ENCODE measurements around the gene RABGGTA.

The RABGGTA gene

GRCh38 chr14:24271134-24271833, at the start of gene RABGGTA:
RABGGTA (minus strand) TSS chr14:24271597; CDS start chr14:24271115, 482 bp downstream.
- peaks cover 0 to 4% (median 0%) of the 10 kb centered on the region in 11 experiments; a peak in 1 of 22 replicates for H4K20me1 ChIP-seq
- H3K4me2 ChIP-seq = peak within 1 kb of the TSS; percentile 89 to 97 (median 94)

GRCh38 chr14:24317141-24317928, 45.9 kb upstream of the RABGGTA start:
- Histone ChIP-seq H3K4me2 (peak overlapping the region in 10 of 11 experiments; percentile 5 to 100 (median 90); a peak in 19 of 22 replicates), H3K4me3 (peak overlapping the region in 1 of 10 experiments; percentile 16; a peak in 1 of 20 replicates), H4K20me1 (no peaks in the 10 kb centered on the region), H3K27ac (peak overlapping the region in 9 of 11 experiments; percentile 21 to 94 (median 92); a peak in 15 of 22 replicates), H3K27me3 (no peaks in the 10 kb centered on the region), H3K9ac (peak overlapping the region in 3 of 11 experiments; percentile 6 to 32 (median 11); a peak in 3 of 22 replicates), H3K4me1 (peaks cover 31 to 78% (median 69%) of the 10 kb centered on the region in 10 experiments), H3K36me3 (peaks cover 9 to 44% (median 19%) of the 10 kb centered on the region in 11 experiments; a peak in 20 of 22 replicates), H3K9me3 (replicated peaks in 1 of 11) (no peaks in the 10 kb centered on the region)
- no peak for TF ChIP-seq Cebpa-rat (IDR thresholded peaks at IDR 0.05)

More at GRCh38 chr14:24271134-24271833, at the start of gene RABGGTA:
- no peaks in the 10 kb centered on the region for H3K27me3 ChIP-seq
- peaks cover 24 to 66% (median 57%) of the 10 kb centered on the region in 10 experiments for H3K4me1 ChIP-seq
- H3K9me3 ChIP-seq (replicated peaks in 1 of 11) = no peaks in the 10 kb centered on the region
- peak within 1 kb of the TSS; percentile 72 to 95 (median 82) for H3K4me3 ChIP-seq
- peaks cover 12 to 40% (median 30%) of the 10 kb centered on the region in 11 experiments; a peak in 20 of 22 replicates for H3K36me3 ChIP-seq
- no peak for TF ChIP-seq Cebpa-rat (IDR thresholded peaks at IDR 0.05)
- H3K27ac ChIP-seq = peak within 1 kb of the TSS; percentile 95 to 100 (median 98)
- peak within 1 kb of the TSS; percentile 92 to 100 (median 98) for H3K9ac ChIP-seq

- peaks cover 9 to 44% (median 19%) of the 10 kb centered on the region in 11 experiments; a peak in 20 of 22 replicates for H3K36me3 ChIP-seq
- H3K9ac ChIP-seq = peak overlapping the region in 5 of 11 experiments; percentile 6 to 57 (median 19); a peak in 6 of 22 replicates
- no peaks in the 10 kb centered on the region for H3K27me3 ChIP-seq
- no peak for TF ChIP-seq Cebpa-rat (IDR thresholded peaks at IDR 0.05)
- H3K27ac ChIP-seq = peak overlapping the region in 9 of 11 experiments; percentile 21 to 94 (median 92); a peak in 16 of 22 replicates
- no peaks in the 10 kb centered on the region for H3K9me3 ChIP-seq (replicated peaks in 1 of 11)
- H3K4me3 ChIP-seq = no peak overlapping the region; a peak in 1 of 20 replicates
- peaks cover 38 to 78% (median 74%) of the 10 kb centered on the region in 10 experiments for H3K4me1 ChIP-seq
- no peaks in the 10 kb centered on the region for H4K20me1 ChIP-seq
- peak overlapping the region in 8 of 11 experiments; percentile 43 to 100 (median 95); a peak in 17 of 22 replicates for H3K4me2 ChIP-seq
Measured at GRCh38 chr14:24316597-24316950, 45.2 kb upstream of the RABGGTA start.

GRCh38 chr14:24315807-24316596, 44.6 kb upstream of the RABGGTA start:
- no peaks in the 10 kb centered on the region for H3K9me3 ChIP-seq (replicated peaks in 1 of 11)
- H3K9ac ChIP-seq = peak overlapping the region in 7 of 11 experiments; percentile 6 to 88 (median 12); a peak in 3 of 22 replicates
- H3K4me2 ChIP-seq = peak overlapping the region in 10 of 11 experiments; percentile 85 to 100 (median 97); a peak in 17 of 22 replicates
- H3K27me3 ChIP-seq = no peaks in the 10 kb centered on the region
- H3K4me3 ChIP-seq = peak overlapping the region in 1 of 10 experiments; percentile 70; a peak in 2 of 20 replicates
- peaks cover 44 to 83% (median 80%) of the 10 kb centered on the region in 10 experiments for H3K4me1 ChIP-seq
- peaks cover 9 to 44% (median 19%) of the 10 kb centered on the region in 11 experiments; a peak in 20 of 22 replicates for H3K36me3 ChIP-seq
- TF ChIP-seq Cebpa-rat (IDR thresholded peaks at IDR 0.05) = no peak
- no peaks in the 10 kb centered on the region for H4K20me1 ChIP-seq
- peak overlapping the region in 9 of 11 experiments; percentile 21 to 94 (median 92); a peak in 17 of 22 replicates for H3K27ac ChIP-seq

GRCh38 chr14:24315243-24315806, 43.9 kb upstream of the RABGGTA start:
- H3K4me2 ChIP-seq = peak overlapping the region; percentile 85 to 100 (median 97)
- H3K9me3 ChIP-seq (replicated peaks in 1 of 11) = no peaks in the 10 kb centered on the region
- peak overlapping the region; percentile 8 to 91 (median 88); a peak in 13 of 22 replicates for H3K9ac ChIP-seq
- peaks cover 51 to 89% (median 86%) of the 10 kb centered on the region in 10 experiments for H3K4me1 ChIP-seq
- H4K20me1 ChIP-seq = peaks cover 0 to 4% (median 0%) of the 10 kb centered on the region in 11 experiments; a peak in 5 of 22 replicates
- TF ChIP-seq Cebpa-rat (IDR thresholded peaks at IDR 0.05) = no peak
- H3K36me3 ChIP-seq = peaks cover 9 to 44% (median 19%) of the 10 kb centered on the region in 11 experiments; a peak in 20 of 22 replicates
- no peaks in the 10 kb centered on the region for H3K27me3 ChIP-seq
- peak overlapping the region in 5 of 10 experiments; percentile 16 to 80 (median 71); a peak in 6 of 20 replicates for H3K4me3 ChIP-seq
- peak overlapping the region; percentile 54 to 96 (median 92); a peak in 18 of 22 replicates for H3K27ac ChIP-seq

- Histone ChIP-seq H3K9me3 (replicated peaks in 1 of 11) (no peaks in the 10 kb centered on the region), H4K20me1 (peaks cover 0 to 12% (median 5%) of the 10 kb centered on the region in 11 experiments; a peak in 7 of 22 replicates), H3K4me1 (peaks cover 58 to 96% (median 93%) of the 10 kb centered on the region in 10 experiments), H3K4me2 (peak overlapping the region; percentile 85 to 100 (median 97)), H3K4me3 (peak overlapping the region in 7 of 10 experiments; percentile 16 to 80 (median 70); a peak in 10 of 20 replicates), H3K27me3 (no peaks in the 10 kb centered on the region), H3K36me3 (peaks cover 9 to 50% (median 20%) of the 10 kb centered on the region in 11 experiments; a peak in 20 of 22 replicates), H3K9ac (peak overlapping the region; percentile 8 to 91 (median 88); a peak in 18 of 22 replicates), H3K27ac (peak overlapping the region; percentile 54 to 96 (median 92); a peak in 21 of 22 replicates)
- TF ChIP-seq Cebpa-rat (IDR thresholded peaks at IDR 0.05) = no peak
Measured at GRCh38 chr14:24314377-24315193, 43.2 kb upstream of the RABGGTA start.

- H3K27me3 ChIP-seq = no peaks in the 10 kb centered on the region
- H3K4me3 ChIP-seq = peak overlapping the region in 8 of 10 experiments; percentile 16 to 80 (median 51); a peak in 13 of 20 replicates
- H3K36me3 ChIP-seq = peaks cover 9 to 57% (median 27%) of the 10 kb centered on the region in 11 experiments; a peak in 21 of 22 replicates
- H3K4me2 ChIP-seq = peak overlapping the region; percentile 85 to 100 (median 97)
- no peak for TF ChIP-seq Cebpa-rat (IDR thresholded peaks at IDR 0.05)
- H4K20me1 ChIP-seq = peaks cover 0 to 17% (median 5%) of the 10 kb centered on the region in 11 experiments; a peak in 7 of 22 replicates
- H3K27ac ChIP-seq = peak overlapping the region; percentile 54 to 96 (median 92); a peak in 21 of 22 replicates
- no peaks in the 10 kb centered on the region for H3K9me3 ChIP-seq (replicated peaks in 1 of 11)
- peak overlapping the region in 10 of 11 experiments; percentile 46 to 91 (median 88); a peak in 19 of 22 replicates for H3K9ac ChIP-seq
- H3K4me1 ChIP-seq = peaks cover 65 to 100% (median 99%) of the 10 kb centered on the region in 10 experiments
Measured at GRCh38 chr14:24313913-24314312, 42.5 kb upstream of the RABGGTA start.
